Hepatic stellate cell (primary cell): Measurements from ENCODE around the gene FNBP1L.

Experiments used
- DNase-seq: peaks from one replicate; pipeline ENCODE4 v3.0.0; 2011; ENCODE audit warnings: low spot score

FNBP1L gene

DNA sequence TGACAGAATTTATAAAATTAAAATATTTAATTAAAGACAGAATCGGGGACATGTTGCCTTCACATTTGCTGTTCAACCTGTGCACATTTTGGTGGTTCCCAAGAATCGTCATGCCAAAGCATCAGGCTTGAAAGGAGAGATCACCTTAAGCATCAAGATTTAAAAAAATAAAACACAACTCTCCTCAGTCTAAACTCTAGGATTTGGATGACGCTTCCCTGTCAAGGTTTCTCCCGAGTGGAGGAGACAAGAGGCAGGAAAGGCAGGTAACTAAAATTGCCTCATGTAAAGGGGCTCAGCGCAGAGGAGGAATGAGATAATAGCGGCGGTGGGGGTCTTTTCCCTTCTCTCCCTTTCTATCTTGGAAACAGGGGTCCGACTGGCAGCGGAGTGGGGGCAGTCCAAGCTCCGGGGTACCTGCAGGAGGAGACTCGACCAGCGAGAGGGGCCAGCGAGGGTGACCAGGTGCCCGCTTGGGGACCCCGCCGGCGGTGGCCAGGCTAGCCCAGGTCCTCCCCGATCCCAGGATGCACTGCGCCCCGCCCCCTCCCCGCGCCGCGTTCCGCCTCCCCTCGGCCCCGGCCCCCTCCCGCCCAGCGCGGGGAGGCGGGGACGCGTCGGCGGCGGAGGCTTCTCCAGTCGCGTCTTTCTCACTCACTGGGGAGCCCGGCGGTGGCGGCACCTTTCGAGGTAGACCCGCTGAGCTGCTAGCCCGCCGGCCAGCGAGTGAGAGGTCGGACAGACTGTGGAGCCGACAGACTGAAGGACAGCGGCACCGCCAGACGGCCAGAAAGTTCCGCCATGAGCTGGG lies at the start of gene FNBP1L:
TSS of gene FNBP1L (plus strand) at position 638 of the 811 bp plus-strand sequence. CDS start at position 802, 164 bp downstream.
- DNase-seq: peak; percentile 42

DNA sequence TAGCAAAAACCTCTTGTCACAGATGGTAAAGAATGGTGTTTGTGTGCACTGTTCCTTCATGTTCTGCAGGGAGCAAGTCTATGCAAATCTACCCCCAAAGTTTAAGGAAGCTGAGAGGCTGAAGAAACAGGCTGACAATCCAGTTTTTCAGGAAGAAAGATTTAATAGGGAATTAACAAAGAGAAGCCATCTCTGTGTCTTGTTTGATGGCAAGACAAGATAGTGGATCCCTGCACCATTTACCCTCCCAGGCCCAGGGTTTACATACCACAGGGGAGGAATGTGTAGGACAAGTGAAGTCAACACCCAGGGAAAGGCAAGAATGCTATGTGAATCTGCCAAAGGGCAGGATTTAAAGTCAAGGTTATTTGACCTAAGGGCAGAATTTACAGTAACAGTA lies 48.1 kb upstream of the FNBP1L start:
- DNase-seq: no peak

DNA sequence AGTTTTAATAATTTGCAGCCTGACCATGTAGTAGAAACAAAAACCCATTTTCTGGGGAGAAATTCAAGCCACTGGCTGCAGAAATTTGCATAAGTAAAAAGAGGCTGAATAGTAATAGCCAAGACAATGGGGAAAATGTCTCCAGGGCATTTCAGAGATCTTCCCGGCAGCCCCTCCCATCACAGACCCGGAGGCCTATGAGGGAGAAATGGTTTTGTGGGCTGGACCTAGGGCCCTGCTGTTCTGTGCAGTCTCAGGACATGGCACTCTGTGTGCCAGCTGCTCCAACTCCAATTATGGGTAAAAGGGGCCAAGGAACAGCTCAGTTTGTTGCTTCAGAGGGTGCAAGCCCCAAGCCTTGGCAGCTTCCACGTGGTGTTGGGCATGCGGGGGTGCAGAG lies 39.7 kb upstream of the FNBP1L start:
- DNase-seq: no peak

DNA sequence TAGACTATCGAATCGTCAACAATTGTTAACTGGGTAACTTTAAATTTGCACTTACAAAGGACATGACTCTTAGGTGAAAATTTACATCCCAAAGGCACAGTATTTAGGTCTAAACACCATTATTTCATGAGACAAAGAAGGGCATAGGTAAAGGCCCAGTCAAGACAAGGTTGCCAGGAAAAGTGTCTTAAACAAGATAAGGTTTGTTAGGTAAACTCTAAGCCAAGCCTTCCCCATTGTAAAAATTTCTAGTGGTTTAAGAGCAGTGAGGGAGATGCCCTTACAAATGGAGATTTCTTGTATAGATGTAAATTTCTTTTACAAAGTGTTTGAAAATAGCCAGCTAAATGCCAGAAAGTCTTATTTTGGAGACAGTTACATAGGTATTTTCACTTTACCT lies 36.9 kb upstream of the FNBP1L start:
- DNase-seq: no peak

DNA sequence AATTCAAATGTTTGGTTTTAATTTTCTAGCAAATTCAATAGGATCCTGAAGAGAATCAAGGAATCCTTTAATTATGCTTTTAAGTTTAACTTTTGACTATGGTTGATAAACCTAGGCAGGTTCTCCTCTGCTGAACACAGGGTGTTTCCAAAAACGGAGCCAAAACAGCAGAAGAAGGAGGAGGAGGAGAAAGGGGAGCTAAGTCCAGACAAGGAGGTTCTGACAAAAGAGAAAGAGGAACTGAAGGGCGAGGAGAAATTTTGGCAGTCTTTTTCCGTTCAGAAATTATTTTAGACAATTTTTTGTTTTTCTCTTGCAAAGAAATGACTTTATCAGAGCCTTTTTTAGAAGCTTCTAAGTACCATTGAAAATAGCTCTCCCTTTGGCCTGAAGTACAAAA lies 33.2 kb upstream of the FNBP1L start:
- no peak for DNase-seq

DNA sequence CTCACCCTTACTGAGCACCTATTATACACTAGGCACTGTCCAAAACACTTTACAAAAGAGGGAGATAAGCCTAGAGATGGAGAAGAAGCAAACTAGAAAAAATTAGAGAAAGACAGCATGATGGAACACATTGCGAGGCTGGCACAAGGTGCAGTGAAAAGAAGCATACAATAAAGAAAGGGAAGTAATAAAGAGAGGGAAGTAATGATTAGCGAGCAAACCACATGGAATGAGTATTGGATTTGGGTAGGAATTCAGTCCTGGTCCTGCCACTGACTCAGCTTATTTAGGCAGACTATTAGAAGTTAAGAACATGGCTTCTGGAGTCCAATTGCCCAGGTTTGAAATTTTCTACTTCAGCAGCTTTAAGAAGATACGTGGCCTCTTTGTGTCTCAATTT lies 32.6 kb upstream of the FNBP1L start:
- no peak for DNase-seq

DNA sequence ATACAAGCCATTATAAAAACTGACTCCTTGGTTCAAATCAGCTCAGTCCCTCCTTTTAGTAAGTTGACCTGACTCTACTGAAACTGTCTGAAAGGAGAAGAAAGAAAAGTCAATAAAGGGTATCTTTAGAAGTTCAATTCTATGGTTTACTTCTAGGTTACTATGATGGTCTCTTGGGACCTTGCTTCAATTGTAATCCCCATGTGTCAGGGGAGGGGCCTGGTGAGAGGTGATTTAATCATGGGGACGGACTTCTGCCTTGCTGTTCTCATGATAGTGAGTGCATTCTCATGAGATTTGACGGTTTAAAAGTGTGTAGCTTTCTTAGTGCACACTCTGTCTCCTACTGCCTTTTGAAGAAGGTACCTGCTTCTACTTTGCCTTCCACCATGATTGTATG lies 31.7 kb upstream of the FNBP1L start:
- no peak for DNase-seq

DNA sequence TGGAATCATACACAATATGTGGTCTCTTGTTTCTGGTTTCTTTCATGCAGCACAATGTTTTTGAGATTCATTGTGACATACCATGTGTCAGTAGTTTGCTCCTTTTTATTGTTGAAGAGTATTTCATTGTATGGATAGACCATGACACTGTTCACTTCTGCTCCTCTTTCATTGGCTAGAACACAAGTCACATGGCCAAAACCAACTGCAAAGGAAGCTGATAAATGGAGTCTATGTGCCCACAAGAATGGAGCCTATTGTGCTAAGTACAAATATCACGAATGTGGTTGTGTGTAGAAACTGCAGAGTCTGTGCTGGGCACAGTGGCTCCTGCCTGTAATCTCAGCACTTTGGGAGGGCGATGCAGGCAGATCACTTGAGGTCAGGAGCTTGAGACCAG lies 28.6 kb upstream of the FNBP1L start:
- no peak for DNase-seq

DNA sequence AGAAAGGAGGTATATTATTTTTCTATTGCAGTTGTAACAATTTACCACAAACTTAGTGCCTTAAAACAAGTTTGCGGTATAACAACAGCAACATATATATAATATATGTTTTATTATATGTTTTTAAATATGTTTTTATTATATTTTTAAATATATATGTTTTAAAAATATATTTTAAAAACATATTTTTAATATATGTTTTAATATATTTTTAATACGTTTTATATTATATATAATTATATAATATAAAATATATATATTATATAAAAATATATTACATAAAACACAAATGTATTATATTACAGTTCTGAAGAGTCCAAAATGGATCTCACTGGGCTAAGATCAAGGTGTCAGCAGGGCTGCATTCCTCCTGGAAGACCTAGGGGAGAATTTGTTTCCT lies 27.5 kb upstream of the FNBP1L start:
- DNase-seq: no peak

DNA sequence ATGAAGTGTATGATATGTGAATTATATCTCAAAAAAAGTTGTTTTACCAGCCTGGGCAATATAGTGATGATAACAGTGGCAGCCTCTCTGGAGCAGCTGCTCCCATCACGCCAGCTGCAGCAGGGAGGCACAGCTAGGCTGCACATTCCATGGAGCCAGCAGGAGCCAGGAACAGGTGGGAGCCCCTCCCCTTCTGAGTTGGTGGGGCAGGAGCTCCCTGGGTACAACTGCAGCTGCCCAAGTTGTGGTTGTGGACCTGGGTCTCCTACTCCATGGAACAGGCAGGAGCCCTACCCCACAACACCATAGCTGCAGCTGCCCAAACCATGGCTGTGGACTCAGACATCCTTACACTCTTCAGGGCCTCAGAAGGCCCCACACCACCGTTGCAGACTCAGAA lies 21.7 kb upstream of the FNBP1L start:
- no peak for DNase-seq

DNA sequence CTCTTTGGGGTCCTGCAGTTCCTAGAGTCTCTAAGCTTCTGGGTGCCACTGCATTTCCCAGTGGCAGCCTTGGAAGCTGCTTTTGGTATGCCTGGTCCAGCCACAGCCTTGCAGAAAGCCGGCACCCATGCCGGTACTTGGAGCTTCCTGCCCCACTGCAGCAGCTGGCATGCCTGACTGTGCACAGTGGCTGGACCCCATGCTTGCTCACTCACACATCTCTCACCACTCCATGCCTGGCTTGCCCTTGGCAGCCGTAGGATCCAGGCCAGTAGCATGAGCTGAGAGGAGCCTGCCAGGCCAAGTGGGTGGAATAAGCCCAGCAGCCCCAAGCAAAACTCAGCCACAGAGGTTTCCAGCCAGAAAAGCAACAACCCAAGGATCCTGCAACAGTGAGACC lies 20.3 kb upstream of the FNBP1L start:
- no peak for DNase-seq

DNA sequence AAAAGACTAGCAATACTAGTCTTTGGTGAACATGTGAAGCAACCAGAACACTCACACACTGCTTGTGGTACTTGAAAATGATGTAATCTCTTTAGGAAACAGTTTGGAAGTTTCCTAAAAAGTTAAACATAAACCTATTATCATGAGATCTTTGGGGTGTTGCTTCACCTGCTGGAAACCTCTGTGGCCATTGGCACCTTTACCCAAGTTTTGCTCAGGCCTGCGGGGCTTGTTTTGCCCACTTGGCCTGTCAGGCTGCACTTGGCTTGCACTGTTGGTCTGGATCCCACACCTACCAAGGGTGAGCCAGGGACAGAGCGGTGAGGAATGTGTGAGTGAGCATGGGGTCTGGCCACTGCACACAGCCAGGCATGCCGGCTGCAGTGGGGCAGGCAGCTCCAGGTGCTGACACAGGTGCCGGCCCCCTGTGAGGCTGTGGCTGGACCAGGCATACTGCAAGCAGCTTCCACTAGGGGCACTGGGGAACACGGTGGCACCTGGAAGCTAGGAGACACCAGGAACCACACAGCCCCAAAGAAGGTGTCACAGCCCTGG lies 14.4 kb upstream of the FNBP1L start:
- no peak for DNase-seq

DNA sequence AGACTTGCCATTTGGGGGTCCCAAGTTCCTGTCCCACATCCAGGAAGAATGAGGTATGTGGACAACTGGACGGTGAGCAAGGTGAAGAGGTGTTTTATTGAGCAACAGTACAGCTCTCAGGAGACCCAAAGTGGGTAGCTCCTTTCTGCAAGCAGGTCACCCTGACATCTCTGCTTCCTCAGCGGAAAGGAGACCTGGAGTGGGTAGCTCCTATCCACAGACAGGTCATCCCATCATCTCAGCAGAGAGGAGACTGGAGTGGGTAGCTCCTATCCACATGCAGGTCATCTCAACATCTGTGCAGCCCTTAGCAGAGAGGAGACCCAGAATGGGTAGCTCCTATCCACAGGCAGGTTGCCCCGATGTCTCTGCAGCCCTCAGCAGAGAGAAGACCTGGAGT lies 13.8 kb upstream of the FNBP1L start:
- DNase-seq: no peak

DNA sequence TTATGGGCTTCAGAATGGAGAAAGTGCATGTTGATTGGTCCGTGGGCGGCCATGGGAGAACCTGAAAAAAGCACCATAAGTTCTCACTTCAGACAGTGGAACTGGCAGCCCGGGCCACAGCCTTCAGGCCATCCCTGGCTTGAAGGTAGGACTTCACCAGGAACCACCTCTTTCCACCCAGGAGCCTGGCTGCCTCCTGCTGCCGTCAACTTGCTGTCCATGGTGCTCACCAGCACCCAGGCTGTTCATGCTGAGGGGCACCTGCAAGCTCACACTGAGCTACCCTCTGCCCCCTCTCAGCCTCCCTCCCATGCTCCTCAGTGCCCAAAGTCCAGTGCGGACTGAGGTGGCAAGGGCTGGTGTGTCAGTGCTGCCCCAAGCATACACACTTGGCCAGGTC lies 12.9 kb upstream of the FNBP1L start:
- no peak for DNase-seq

DNA sequence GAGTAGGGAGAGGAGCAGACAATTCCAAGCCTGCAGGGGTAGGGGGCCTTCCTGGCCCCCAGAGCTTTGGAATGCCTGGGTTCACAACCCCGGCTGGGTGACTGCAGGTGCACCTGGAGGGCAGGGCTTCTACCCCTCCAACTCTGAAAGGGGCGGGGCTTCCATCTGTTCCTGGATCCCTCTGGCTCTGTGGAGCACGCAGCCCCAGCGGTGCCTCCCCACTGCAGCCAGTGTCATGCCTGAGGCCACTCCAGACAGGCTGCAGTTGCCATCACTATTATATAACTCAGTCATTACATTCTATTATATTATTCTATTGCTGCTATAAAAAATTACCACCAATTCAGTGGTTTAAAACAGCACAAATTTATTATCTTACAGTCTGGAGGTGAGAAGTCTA lies 12.5 kb upstream of the FNBP1L start:
- no peak for DNase-seq

DNA sequence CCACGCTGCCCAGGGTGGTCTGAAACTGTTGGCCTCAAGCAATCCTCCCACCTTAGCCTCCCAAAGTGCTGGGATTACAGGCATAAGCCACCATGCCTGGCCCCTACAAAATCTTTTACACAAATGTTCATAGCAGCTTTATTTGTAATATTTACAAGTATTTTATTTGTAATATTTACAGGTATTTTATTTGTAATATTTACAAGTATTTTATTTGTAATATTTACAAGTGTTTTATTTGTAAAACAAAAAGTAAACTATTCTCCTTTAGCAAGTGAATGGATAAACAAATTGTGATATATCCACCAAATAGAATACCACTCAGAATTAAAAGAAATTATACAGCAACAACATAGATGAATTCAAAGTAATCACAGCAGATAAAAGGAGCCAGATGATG lies 11.4 kb upstream of the FNBP1L start:
- no peak for DNase-seq

DNA sequence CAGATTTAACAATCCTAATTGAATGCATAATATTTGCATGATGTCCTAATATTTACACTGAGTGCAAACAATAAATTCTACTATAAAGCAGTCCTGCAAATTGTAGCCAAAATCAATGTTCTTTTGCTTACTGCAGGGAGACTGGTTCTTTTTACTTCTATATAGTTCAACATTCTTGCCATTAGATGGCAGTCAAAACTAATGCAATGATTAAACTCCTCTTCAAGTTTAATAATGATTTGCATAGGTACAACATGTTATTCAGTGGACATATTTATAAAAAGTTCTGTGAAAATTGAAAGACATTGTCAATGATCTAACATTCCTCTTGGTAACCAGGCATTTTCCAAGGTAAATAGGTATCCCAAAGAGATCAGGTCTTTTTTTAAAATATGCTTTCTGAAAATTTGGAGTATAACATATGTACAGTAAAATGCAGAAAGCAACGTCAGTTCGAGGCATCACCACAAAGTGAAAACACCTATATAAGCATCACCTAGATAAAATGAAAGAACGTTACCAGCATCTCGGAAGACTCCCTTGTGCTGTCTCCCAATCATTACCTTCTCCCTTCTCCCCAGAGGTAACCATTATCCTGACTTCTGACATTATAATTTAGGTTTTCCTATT lies 9.8 kb upstream of the FNBP1L start:
- DNase-seq: peak; percentile 57

DNA sequence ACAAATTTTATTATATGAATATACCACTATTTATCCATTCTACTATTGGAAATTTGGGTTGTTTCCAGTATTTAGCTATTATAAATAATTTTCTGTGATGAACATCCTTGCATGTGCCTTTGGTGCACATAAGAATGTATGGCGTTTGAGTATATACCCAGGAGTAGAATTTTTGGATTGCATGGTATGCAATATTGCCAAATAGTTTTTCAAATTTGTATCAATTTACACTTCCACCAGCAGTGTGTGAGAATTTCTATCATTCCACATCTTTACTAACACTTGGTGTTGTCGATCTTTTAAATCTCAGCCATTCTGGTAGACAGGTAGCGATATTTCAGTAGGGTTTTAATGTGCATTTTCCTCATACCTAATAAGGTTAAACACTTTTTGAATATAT lies 9.2 kb upstream of the FNBP1L start:
- DNase-seq: no peak

DNA sequence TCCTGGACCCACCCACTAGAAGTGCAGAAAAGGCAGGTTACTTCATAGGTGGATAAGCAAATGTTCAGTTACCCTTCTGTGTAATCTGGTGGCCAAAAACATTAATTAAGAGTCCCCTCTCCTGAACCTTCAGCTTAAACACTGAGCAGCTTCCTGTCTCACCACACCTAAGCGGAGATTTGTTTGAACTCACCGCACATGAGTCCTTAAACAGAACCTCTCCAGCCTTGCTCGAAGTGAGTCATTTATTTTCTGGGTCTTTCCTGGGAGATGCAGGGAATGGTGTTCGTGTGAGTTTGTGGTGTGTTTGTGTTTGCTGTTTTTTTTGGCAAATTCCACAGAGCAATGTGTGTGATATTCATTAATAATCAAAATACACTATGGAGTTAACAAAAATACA lies 7.6 kb upstream of the FNBP1L start:
- DNase-seq: no peak

DNA sequence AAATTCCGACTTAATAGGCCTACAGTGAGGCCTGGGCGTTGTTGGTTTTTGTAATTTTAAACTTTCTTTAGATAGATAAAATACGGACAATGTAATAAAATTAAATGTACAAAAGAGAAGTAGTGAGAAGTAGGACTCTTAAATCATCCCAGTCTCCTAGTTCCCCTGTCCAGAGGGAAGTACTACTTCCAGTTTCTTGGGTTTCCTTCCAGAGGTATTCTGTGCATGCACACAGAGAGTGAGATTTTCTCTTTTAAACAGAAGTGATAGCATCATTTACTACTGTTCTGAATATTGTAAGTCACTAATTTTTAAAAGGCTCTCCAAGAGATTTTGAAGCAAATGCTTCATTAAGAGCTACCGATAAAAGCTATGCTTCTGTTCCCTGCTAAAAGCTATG lies 7.2 kb upstream of the FNBP1L start:
- no peak for DNase-seq

DNA sequence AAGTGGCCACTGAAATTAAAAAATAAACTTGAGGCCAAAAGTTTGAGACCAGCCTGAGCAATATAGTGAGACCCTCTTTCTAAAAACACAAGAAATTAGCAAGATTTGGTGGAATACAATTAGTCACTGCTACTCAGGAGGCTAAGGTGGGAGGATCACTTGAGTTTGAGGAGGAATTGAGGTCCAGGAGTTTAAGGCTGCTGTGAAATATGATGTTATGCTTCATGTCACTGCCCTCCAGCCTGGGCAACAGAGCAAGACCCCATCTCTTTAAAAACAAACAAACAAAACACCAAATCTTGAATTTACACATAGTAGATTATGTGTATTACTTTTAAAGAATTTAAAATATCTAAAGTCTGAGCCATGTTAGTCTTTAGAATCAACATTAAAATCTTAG lies 6.3 kb upstream of the FNBP1L start:
- no peak for DNase-seq

DNA sequence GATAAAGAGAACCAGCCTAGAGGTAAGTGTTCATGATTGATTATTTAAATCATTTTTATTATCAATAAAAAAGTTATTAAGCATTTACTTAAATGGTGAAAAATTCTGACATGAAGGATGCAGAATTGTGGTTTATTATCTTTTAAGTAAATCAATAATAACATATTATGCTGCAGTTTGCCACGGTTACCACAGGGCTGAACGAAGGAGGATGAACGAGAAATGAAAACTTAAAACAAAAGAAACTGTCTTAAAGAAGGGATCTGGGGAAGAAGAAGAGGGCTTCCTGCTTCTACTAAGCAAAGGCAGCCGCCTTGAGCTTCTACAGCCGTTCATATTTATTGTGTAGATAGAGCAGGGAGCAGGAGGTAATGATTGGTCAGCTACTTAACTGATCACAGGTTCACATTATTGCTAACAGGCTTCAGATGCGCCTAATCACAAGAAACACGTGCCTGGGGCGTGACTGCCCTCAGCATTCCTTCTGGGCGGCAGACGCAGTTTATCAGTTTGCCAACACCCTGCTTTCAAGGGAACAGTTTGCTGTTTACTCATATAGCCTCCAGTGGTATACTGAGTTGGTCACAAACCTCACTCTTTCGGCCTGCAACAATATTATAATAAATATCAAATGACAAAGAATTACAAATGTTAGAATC lies 5.8 kb upstream of the FNBP1L start:
- DNase-seq: no peak

DNA sequence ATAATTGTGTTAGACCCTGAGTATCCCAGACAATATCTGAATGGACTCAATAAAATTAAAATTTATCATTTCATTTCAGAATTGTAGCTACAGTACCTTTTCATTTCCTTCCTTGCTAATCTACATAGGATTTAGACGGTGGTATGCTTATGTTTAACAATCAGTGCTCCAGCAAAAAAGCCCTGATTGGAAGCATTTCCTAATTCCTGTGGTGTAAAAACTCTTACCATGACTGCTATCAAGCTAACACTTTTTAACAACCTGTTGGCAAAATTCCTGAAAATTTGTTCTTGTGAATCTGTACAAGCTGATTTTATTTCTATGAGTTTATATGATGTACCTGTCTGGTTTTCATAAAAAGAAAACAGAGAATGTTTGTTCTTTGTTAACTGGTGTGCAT lies 5.2 kb upstream of the FNBP1L start:
- no peak for DNase-seq
